ENCODE data around the gene SLC25A12.

DNA sequence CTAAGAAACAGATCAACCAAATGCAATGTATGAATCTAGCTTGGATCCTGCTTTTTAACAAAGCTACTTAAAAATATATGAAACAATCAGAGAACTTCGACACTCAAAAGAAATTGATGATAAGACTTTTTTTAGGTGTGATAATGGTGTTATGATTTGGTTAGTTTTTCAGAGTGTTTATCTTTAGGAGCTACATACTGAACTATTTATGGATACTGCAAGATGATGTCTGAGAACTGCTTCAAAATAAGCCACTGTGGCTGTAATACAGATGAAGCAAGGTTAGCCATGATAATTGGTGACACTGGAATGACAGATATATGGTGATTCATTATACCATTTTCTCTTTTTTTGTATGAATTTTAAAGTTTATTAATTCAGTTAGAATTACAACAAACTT, 14.2 kb downstream of the SLC25A12 start:
- TF ChIP-seq POLR2AphosphoS5 (IDR thresholded peaks at IDR 0.05) (no peak), POLR2A (IDR thresholded peaks at IDR 0.05) (no peak)
- TF ChIP-seq, protein P1, sequence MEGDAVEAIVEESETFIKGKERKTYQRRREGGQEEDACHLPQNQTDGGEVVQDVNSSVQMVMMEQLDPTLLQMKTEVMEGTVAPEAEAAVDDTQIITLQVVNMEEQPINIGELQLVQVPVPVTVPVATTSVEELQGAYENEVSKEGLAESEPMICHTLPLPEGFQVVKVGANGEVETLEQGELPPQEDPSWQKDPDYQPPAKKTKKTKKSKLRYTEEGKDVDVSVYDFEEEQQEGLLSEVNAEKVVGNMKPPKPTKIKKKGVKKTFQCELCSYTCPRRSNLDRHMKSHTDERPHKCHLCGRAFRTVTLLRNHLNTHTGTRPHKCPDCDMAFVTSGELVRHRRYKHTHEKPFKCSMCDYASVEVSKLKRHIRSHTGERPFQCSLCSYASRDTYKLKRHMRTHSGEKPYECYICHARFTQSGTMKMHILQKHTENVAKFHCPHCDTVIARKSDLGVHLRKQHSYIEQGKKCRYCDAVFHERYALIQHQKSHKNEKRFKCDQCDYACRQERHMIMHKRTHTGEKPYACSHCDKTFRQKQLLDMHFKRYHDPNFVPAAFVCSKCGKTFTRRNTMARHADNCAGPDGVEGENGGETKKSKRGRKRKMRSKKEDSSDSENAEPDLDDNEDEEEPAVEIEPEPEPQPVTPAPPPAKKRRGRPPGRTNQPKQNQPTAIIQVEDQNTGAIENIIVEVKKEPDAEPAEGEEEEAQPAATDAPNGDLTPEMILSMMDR (IDR thresholded peaks at IDR 0.05): no peak

Data from suprapubic skin (tissue), 4 donors.